NCI-H1694 (cell line): ENCODE data around the gene PLD3.

ENCODE experiments used
- DNase-seq: peaks from one replicate; lab custom pipeline; 2025; lab: John Stamatoyannopoulos, UW

Gene PLD3, protein sequence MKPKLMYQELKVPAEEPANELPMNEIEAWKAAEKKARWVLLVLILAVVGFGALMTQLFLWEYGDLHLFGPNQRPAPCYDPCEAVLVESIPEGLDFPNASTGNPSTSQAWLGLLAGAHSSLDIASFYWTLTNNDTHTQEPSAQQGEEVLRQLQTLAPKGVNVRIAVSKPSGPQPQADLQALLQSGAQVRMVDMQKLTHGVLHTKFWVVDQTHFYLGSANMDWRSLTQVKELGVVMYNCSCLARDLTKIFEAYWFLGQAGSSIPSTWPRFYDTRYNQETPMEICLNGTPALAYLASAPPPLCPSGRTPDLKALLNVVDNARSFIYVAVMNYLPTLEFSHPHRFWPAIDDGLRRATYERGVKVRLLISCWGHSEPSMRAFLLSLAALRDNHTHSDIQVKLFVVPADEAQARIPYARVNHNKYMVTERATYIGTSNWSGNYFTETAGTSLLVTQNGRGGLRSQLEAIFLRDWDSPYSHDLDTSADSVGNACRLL

DNA sequence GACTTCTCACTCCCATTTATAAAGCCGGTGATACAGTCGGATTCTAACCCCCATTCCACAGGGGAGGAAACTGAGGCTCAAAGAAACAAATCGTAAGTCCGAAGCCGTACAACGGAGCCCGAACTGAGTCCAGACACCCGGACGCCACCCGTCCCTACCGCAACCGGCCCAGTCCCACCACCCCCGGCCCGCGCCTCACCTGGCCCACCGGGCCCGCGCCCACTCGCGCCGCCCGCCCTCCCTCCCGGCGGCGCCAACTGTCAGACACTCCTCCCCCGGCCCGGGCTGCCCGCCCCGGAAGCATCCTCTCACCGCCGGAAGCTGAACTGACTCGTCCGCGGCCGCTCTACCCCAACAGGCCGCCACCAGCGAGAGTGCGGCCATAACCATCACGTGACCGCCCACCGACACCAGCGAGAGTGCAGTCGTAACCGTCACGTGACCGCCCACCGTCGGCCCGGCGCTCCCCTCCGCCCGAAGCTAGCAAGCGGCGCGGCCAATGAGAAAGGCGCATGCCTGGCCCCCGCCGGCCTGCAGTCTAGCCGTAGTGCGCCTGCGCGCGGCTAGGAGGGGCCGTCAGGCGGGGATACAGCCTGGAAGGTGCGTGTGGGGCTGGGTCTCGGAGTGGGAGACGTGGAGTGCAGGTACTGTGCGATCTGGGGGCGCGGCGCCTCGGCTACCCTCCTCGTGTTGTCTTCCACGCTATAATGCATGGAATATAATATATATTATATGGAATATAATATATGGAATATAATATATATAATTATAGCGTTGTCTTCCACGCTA is at the start of gene PLD3, which contains the start of gene C19orf47:
TSS of gene PLD3 (plus strand) at position 571 of the 789 bp plus-strand sequence. CDS start 17,789 bp downstream, outside the sequence.
TSS of gene C19orf47 (minus strand) at position 273 of the 789 bp plus-strand sequence. CDS start 6,540 bp downstream, outside the sequence.
- peak; percentile 98 for DNase-seq

GRCh38 chr19:40300668-40301067 is 47.8 kb upstream of the PLD3 start:
- no peak for DNase-seq

- no peak for DNase-seq
Measured at GRCh38 chr19:40302224-40303011, 46.1 kb upstream of the PLD3 start.

- DNase-seq: no peak
Measured at GRCh38 chr19:40303765-40304164, 44.7 kb upstream of the PLD3 start.

GRCh38 chr19:40304306-40304705 is 44.2 kb upstream of the PLD3 start:
- DNase-seq: no peak

DNA sequence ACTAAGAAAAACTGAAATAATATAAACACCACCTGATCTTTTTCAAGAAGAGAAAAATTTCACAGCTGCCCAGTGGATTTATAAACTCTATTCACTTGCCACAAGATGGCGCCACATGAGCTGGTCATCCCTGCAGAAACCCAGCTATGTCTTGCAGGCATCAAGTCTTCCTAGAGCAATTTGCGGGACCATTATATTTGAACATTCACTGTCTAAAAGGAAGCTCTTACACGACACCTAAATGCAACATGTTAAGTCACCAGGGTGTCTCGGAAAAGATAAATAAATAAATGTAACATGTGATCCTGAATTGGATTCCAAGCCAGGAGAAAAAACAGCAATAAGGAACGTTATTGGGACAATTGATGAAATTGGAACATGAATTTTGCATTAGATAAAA is 43.1 kb upstream of the PLD3 start:
- peak; percentile 69 for DNase-seq

DNA sequence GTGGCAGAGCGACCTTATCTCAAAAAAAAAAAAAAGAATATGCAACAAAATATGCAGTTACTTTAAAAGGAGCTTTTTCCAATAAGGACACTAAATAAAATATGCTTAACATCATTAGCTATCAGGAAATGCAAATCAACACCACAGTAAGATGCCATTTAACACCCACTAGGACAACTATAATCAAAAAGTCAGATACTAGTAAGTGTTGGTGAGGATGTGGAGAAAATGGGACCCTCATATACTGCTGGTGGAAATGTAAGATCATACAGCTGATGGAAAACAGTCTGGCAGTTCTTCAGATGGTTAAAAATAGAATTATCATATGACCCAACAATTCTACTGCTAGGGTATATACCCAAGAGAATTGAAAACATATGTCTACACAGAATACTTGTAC is 38.8 kb upstream of the PLD3 start:
- no peak for DNase-seq

GRCh38 chr19:40312533-40312932 is 36.0 kb upstream of the PLD3 start:
- DNase-seq: no peak

DNA sequence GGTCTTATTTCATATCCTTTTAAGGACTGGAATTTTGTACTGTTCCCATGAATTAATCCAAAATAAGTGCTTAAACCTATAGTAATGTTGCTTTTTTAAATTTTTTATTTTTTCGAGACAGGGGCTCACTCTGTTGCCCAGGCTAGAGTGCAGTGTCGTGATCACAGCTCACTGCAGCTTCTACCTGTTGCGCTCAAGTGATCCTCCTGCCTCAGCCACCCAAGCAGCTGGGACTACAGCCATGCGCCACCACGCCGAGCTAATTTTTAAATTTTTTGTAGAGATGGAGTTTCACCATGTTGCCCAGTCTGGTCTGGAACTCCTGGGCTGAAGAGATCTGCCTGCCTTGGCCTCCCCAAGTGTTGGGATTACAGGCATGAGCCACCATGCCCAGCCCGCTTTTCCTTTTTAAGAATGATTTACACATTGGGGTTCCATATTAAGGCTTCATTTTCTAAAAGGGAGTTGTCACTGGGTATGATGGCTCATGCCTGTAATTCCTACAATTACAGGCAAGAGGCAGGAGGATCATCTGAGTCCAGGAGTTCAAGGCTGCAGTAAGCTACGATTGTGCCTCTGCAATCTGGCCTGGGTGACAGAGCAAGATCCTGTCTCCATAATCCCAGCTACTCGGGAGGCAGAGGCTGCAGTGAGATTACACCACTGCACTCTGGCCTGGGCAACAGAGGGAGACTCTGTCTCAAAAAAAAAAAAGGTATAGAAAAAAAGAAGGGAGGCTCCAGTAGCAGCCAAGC is 35.1 kb upstream of the PLD3 start:
- no peak for DNase-seq

GRCh38 chr19:40314656-40315055 is 33.8 kb upstream of the PLD3 start:
- DNase-seq: no peak

- no peak for DNase-seq
Measured at GRCh38 chr19:40315812-40316470, 32.6 kb upstream of the PLD3 start.

- DNase-seq: no peak
Measured at GRCh38 chr19:40317338-40317737, 31.2 kb upstream of the PLD3 start.

DNA sequence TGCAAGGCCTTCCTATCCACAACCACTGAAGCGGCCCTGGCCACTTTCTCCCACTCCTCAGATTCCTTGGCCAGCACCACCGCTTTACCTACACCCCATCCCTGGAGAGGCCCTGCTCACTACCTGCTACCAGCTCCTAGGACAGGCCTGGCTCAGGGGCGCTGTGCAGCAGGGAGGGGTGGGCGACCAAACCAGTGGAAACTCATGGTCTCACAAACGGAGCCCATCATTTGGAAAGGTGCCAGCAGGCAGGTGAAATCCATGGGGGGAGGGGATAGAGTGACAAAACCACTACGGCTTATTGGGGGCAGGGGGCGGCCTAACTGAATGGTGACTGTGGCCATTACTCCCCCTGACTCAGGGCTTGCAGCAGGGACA is 27.9 kb upstream of the PLD3 start:
- no peak for DNase-seq

- no peak for DNase-seq
Measured at GRCh38 chr19:40321076-40321475, 27.4 kb upstream of the PLD3 start.

- no peak for DNase-seq
Measured at GRCh38 chr19:40321566-40322270, 26.8 kb upstream of the PLD3 start.

- no peak for DNase-seq
Measured at GRCh38 chr19:40322271-40322610, 26.3 kb upstream of the PLD3 start.

- no peak for DNase-seq
Measured at GRCh38 chr19:40322951-40323615, 25.4 kb upstream of the PLD3 start.

GRCh38 chr19:40323705-40324104 is 24.8 kb upstream of the PLD3 start:
- no peak for DNase-seq

DNA sequence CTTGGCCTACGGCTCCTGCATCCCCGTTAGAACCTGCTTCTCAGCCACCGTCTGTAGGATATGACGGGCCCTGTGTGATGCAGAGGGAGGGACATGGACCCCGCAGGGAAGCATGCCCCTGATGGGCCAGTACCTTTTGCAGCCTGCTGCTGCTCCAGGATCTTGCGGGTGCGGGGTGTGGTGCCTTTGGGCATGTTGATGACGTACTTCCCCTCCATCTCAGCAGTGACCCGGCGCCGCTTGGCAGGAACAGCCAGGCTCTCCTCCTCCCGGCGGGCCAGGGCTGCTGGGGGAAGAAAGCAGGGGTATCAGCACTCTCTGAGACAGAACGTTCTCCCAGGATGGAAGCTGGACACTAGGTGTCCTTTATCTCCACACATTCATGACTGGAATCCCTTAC is 22.3 kb upstream of the PLD3 start:
- no peak for DNase-seq

DNA sequence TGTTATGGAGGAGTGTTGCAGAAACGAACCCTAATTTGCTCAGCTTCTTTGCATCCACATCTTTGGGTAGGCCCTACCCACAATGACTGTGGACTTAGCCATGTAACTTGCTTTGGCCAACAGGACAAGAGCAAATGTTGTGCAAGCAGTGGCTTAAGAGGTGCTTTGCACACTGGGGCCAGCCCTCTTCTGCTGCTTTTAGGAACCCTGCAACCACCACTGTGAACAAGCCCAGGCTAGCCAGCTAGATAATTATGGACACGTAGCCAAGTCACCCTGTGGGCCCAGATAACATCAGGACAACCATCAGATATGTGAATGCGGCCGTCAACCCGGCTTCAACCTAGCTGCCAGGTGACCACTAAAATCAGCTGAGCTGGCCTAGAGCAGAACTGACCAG is 17.4 kb upstream of the PLD3 start:
- no peak for DNase-seq
